GM23338 (cell line): ENCODE results near the gene PLAGL1. TPM values are rescaled to one million over a fixed set of nuclear protein-coding genes. Genes with fewer than 3 reads are reported as not detected.

Experiments used
- ATAC-seq: fragments of 200-7000 bp; cut with Tn5 transposase; 3 replicates; pipeline ENCODE4 v1.9.1; 2020
- DNase-seq: peaks from one replicate; pipeline ENCODE4 v3.0.0-alpha.2; 2015; ENCODE audit warnings: low spot score
- H2AFZ ChIP-seq: fragments of 200-600 bp; sonication (generic); 2 replicates; pipeline ENCODE4 v1.8.0; 2016; ENCODE audit warnings: antibody characterized with exemption, mild to moderate bottlenecking, moderate library complexity
- H3F3A ChIP-seq: fragments of 200-600 bp; sonication (generic); replicated peaks from 2 replicates; pipeline ENCODE4 v1.8.0; 2017; ENCODE audit warnings: antibody characterized with exemption, mixed run types, low read depth
- H3K27ac ChIP-seq: fragments of 200-600 bp; sonication (generic); 2 replicates; pipeline ENCODE4 v1.6.1; 2016; ENCODE audit warnings: low read depth
- H3K27me3 ChIP-seq: fragments of 200-600 bp; sonication (generic); 2 replicates; pipeline ENCODE4 v1.8.0; 2016; ENCODE audit warnings: mild to moderate bottlenecking, mixed run types, moderate library complexity; ENCODE audit not compliant: insufficient read depth
- H3K36me3 ChIP-seq: fragments of 200-600 bp; sonication (generic); 2 replicates; pipeline ENCODE4 v1.8.0; 2016; ENCODE audit warnings: mild to moderate bottlenecking; ENCODE audit not compliant: insufficient read depth
- H3K4me1 ChIP-seq: fragments of 200-600 bp; sonication (generic); 2 replicates; pipeline ENCODE4 v1.8.0; 2016; ENCODE audit warnings: mild to moderate bottlenecking, moderate library complexity; ENCODE audit not compliant: insufficient read depth
- H3K4me2 ChIP-seq: fragments of 200-600 bp; sonication (generic); 2 replicates; pipeline ENCODE4 v1.7.1; 2017; ENCODE audit warnings: mixed run types
- H3K4me3 ChIP-seq: fragments of 200-600 bp; sonication (generic); 2 replicates; pipeline ENCODE4 v1.6.1; 2016; ENCODE audit warnings: mixed run types
- H3K79me2 ChIP-seq: fragments of 200-600 bp; sonication (generic); replicated peaks from 2 replicates; pipeline ENCODE4 v1.8.0; 2017; ENCODE audit warnings: mild to moderate bottlenecking; ENCODE audit not compliant: insufficient read depth
- H3K9me2 ChIP-seq: fragments of 200-600 bp; sonication (generic); 2 replicates; pipeline ENCODE4 v1.8.0; 2017; ENCODE audit not compliant: insufficient read depth
- H4K20me1 ChIP-seq: fragments of 200-600 bp; sonication (generic); replicated peaks from 2 replicates; pipeline ENCODE4 v1.8.0; 2017; ENCODE audit warnings: mild to moderate bottlenecking; ENCODE audit not compliant: insufficient read depth
- H3K27ac Mint-ChIP-seq: 2 replicates; pipeline ENCODE4 v1.8.0; 2020; ENCODE audit warnings: inconsistent platforms, mild to moderate bottlenecking, moderate library complexity, mixed read lengths
- H3K27me3 Mint-ChIP-seq: 3 replicates; pipeline ENCODE4 v1.8.0; 2022; ENCODE audit warnings: low read depth, mild to moderate bottlenecking, moderate library complexity, mixed read lengths, inconsistent platforms; ENCODE audit not compliant: insufficient read depth, poor library complexity
- H3K36me3 Mint-ChIP-seq: 3 replicates; pipeline ENCODE4 v1.8.0; 2021; ENCODE audit warnings: low read depth, mild to moderate bottlenecking, inconsistent platforms, moderate library complexity, mixed read lengths
- H3K4me1 Mint-ChIP-seq: 3 replicates; pipeline ENCODE4 v1.8.0; 2020; ENCODE audit warnings: mild to moderate bottlenecking, inconsistent platforms, mixed read lengths
- H3K4me3 Mint-ChIP-seq: 3 replicates; pipeline ENCODE4 v1.8.0; 2021; ENCODE audit warnings: moderate library complexity, mild to moderate bottlenecking, inconsistent platforms, mixed read lengths
- H3K9me3 Mint-ChIP-seq: 3 replicates; pipeline ENCODE4 v1.8.0; 2020; ENCODE audit warnings: moderate library complexity, mild to moderate bottlenecking, inconsistent platforms, mixed read lengths
- CREB1 ChIP-seq: fragments of 250-450 bp; sonication (Bioruptor Pico); IDR thresholded peaks from 2 replicates; pipeline ENCODE4 v1.5.0; 2020; ENCODE audit warnings: low read depth, mild to moderate bottlenecking, moderate library complexity
- EZH2 ChIP-seq: fragments of 200-600 bp; sonication (generic); IDR thresholded peaks from one replicate; pipeline ENCODE4 v1.8.0; 2017; ENCODE audit warnings: antibody characterized with exemption, mild to moderate bottlenecking, low read depth; ENCODE audit not compliant: unreplicated experiment
- EZH2phosphoT487 ChIP-seq: fragments of 200-600 bp; sonication (generic); IDR thresholded peaks from one replicate; pipeline ENCODE4 v1.8.1; 2018; ENCODE audit warnings: antibody characterized with exemption; ENCODE audit not compliant: unreplicated experiment
- JUNB ChIP-seq: IDR thresholded peaks from one replicate; pipeline ENCODE4 v1.6.1; 2016; ENCODE audit warnings: antibody characterized with exemption; ENCODE audit not compliant: unreplicated experiment
- NANOG ChIP-seq: IDR thresholded peaks from 2 replicates; pipeline ENCODE4 v1.6.1; 2016; ENCODE audit warnings: antibody characterized with exemption, borderline replicate concordance
- POLR2AphosphoS5 ChIP-seq: IDR thresholded peaks from 2 replicates; pipeline ENCODE4 v1.6.1; 2016; ENCODE audit warnings: antibody characterized with exemption, low read depth
- STAT1 ChIP-seq: IDR thresholded peaks from one replicate; pipeline ENCODE4 v1.6.1; 2016; ENCODE audit warnings: antibody characterized with exemption; ENCODE audit not compliant: unreplicated experiment
- ZNF114 ChIP-seq: fragments of 250-450 bp; sonication (Bioruptor Pico); IDR thresholded peaks from 2 replicates; pipeline ENCODE4 v1.5.0; 2020; ENCODE audit warnings: mild to moderate bottlenecking, moderate library complexity
- ZNF331 ChIP-seq: fragments of 250-450 bp; sonication (Bioruptor Pico); IDR thresholded peaks from 2 replicates; pipeline ENCODE4 v1.5.0; 2020; ENCODE audit warnings: low read depth, mild to moderate bottlenecking, moderate library complexity
- polyA plus RNA-seq: library from polyadenylated mRNA; unstranded; fragments of >200 nt; fragmentation: Nextera tagmentation; extraction: Ambion mirVana; gene quantifications from 2 replicates; pipeline ENCODE4 v1.2.1, GENCODE V29; 2016
- total RNA-seq: library from RNA; depleted of rRNA; stranded (reverse); fragments of >200 nt; shearing (Covaris generic); gene quantifications from 2 replicates; pipeline ENCODE4 v1.2.3, GENCODE V29; 2014
- TF ChIP-seq, protein P1 (sequence below): fragments of 250-450 bp; sonication (Bioruptor Pico); IDR thresholded peaks from 2 replicates; pipeline ENCODE4 v1.5.0; 2020; ENCODE audit warnings: mild to moderate bottlenecking, moderate library complexity
- TF ChIP-seq, protein P2 (sequence below), 2 experiments: fragments of 200-600 bp in 1 of 2; sonication (generic) in 1 of 2; conservative IDR thresholded peaks; 2 replicates each; pipeline versions ENCODE4 v1.5.1 to v1.6.1; 2016 to 2017; ENCODE audit warnings: antibody characterized with exemption in 2 of 2, low read depth in 2 of 2, mild to moderate bottlenecking in 2 of 2, moderate library complexity in 1 of 2
- TF ChIP-seq, protein P3 (sequence below): IDR thresholded peaks from one replicate; pipeline ENCODE4 v1.6.1; 2018; ENCODE audit warnings: antibody characterized with exemption; ENCODE audit not compliant: unreplicated experiment
- TF ChIP-seq, protein P4 (sequence below): IDR thresholded peaks from 2 replicates; pipeline ENCODE4 v1.6.1; 2016; ENCODE audit warnings: antibody characterized with exemption

Gene PLAGL1
- total and polyA plus RNA-seq, 2 experiments from 2014 or later, result 0.90 to 1.7 TPM

DNA sequence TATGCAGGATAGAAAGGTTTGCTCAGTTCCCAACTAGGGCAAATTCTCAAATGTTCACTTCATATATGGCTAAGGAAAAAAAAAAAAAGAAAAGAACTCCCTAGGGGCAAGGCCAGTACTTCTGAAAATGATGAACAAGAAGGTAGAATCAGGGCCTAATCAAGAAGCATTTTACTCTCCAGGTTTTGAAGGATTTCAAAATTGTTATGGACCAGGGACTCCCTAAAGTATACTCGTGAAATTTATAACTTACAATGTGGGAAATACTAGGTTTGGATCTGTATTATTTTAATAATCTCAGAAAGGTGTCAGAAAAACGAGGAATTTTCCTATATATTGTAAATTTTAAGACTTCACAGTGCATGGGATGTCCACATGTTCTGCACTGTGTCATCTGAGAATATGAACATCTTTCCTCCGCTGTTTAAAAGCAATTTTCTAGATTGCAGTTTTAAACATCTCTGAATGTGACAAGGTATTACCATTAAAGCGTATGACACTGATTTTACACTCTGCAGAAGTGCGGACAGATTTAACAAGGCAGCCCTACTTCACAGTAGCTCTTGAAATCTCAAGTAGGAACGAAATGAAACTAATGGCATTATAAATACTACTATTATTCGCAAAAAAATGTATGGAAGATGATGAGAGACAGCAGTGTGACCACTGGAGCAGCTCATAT lies 14.0 kb downstream of the PLAGL1 start:
- TF ChIP-seq NANOG (no peak), STAT1 (no peak), EZH2phosphoT487 (no peak), ZNF331 (CRISPR knock-in tag) (no peak), JUNB (no peak), ZNF114 (CRISPR knock-in tag) (no peak), CREB1 (CRISPR knock-in tag) (no peak), EZH2 (no peak), POLR2AphosphoS5 (no peak)
- TF ChIP-seq, protein P1, sequence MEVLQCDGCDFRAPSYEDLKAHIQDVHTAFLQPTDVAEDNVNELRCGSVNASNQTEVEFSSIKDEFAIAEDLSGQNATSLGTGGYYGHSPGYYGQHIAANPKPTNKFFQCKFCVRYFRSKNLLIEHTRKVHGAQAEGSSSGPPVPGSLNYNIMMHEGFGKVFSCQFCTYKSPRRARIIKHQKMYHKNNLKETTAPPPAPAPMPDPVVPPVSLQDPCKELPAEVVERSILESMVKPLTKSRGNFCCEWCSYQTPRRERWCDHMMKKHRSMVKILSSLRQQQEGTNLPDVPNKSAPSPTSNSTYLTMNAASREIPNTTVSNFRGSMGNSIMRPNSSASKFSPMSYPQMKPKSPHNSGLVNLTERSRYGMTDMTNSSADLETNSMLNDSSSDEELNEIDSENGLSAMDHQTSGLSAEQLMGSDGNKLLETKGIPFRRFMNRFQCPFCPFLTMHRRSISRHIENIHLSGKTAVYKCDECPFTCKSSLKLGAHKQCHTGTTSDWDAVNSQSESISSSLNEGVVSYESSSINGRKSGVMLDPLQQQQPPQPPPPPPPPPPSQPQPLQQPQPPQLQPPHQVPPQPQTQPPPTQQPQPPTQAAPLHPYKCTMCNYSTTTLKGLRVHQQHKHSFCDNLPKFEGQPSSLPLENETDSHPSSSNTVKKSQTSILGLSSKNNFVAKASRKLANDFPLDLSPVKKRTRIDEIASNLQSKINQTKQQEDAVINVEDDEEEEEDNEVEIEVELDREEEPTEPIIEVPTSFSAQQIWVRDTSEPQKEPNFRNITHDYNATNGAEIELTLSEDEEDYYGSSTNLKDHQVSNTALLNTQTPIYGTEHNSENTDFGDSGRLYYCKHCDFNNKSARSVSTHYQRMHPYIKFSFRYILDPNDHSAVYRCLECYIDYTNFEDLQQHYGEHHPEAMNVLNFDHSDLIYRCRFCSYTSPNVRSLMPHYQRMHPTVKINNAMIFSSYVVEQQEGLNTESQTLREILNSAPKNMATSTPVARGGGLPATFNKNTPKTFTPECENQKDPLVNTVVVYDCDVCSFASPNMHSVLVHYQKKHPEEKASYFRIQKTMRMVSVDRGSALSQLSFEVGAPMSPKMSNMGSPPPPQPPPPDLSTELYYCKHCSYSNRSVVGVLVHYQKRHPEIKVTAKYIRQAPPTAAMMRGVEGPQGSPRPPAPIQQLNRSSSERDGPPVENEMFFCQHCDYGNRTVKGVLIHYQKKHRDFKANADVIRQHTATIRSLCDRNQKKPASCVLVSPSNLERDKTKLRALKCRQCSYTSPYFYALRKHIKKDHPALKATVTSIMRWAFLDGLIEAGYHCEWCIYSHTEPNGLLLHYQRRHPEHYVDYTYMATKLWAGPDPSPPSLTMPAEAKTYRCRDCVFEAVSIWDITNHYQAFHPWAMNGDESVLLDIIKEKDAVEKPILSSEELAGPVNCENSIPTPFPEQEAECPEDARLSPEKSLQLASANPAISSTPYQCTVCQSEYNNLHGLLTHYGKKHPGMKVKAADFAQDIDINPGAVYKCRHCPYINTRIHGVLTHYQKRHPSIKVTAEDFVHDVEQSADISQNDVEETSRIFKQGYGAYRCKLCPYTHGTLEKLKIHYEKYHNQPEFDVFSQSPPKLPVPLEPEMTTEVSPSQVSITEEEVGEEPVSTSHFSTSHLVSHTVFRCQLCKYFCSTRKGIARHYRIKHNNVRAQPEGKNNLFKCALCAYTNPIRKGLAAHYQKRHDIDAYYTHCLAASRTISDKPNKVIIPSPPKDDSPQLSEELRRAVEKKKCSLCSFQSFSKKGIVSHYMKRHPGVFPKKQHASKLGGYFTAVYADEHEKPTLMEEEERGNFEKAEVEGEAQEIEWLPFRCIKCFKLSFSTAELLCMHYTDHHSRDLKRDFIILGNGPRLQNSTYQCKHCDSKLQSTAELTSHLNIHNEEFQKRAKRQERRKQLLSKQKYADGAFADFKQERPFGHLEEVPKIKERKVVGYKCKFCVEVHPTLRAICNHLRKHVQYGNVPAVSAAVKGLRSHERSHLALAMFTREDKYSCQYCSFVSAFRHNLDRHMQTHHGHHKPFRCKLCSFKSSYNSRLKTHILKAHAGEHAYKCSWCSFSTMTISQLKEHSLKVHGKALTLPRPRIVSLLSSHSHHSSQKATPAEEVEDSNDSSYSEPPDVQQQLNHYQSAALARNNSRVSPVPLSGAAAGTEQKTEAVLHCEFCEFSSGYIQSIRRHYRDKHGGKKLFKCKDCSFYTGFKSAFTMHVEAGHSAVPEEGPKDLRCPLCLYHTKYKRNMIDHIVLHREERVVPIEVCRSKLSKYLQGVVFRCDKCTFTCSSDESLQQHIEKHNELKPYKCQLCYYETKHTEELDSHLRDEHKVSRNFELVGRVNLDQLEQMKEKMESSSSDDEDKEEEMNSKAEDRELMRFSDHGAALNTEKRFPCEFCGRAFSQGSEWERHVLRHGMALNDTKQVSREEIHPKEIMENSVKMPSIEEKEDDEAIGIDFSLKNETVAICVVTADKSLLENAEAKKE (CRISPR knock-in tag), result no peak
- TF ChIP-seq, protein P2, sequence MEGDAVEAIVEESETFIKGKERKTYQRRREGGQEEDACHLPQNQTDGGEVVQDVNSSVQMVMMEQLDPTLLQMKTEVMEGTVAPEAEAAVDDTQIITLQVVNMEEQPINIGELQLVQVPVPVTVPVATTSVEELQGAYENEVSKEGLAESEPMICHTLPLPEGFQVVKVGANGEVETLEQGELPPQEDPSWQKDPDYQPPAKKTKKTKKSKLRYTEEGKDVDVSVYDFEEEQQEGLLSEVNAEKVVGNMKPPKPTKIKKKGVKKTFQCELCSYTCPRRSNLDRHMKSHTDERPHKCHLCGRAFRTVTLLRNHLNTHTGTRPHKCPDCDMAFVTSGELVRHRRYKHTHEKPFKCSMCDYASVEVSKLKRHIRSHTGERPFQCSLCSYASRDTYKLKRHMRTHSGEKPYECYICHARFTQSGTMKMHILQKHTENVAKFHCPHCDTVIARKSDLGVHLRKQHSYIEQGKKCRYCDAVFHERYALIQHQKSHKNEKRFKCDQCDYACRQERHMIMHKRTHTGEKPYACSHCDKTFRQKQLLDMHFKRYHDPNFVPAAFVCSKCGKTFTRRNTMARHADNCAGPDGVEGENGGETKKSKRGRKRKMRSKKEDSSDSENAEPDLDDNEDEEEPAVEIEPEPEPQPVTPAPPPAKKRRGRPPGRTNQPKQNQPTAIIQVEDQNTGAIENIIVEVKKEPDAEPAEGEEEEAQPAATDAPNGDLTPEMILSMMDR (conservative IDR thresholded peaks at IDR 0.05; ENCODE audit: low read depth in 2 of 2), result no peak
- TF ChIP-seq, protein P3, sequence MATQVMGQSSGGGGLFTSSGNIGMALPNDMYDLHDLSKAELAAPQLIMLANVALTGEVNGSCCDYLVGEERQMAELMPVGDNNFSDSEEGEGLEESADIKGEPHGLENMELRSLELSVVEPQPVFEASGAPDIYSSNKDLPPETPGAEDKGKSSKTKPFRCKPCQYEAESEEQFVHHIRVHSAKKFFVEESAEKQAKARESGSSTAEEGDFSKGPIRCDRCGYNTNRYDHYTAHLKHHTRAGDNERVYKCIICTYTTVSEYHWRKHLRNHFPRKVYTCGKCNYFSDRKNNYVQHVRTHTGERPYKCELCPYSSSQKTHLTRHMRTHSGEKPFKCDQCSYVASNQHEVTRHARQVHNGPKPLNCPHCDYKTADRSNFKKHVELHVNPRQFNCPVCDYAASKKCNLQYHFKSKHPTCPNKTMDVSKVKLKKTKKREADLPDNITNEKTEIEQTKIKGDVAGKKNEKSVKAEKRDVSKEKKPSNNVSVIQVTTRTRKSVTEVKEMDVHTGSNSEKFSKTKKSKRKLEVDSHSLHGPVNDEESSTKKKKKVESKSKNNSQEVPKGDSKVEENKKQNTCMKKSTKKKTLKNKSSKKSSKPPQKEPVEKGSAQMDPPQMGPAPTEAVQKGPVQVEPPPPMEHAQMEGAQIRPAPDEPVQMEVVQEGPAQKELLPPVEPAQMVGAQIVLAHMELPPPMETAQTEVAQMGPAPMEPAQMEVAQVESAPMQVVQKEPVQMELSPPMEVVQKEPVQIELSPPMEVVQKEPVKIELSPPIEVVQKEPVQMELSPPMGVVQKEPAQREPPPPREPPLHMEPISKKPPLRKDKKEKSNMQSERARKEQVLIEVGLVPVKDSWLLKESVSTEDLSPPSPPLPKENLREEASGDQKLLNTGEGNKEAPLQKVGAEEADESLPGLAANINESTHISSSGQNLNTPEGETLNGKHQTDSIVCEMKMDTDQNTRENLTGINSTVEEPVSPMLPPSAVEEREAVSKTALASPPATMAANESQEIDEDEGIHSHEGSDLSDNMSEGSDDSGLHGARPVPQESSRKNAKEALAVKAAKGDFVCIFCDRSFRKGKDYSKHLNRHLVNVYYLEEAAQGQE, result no peak
- TF ChIP-seq, protein P4, sequence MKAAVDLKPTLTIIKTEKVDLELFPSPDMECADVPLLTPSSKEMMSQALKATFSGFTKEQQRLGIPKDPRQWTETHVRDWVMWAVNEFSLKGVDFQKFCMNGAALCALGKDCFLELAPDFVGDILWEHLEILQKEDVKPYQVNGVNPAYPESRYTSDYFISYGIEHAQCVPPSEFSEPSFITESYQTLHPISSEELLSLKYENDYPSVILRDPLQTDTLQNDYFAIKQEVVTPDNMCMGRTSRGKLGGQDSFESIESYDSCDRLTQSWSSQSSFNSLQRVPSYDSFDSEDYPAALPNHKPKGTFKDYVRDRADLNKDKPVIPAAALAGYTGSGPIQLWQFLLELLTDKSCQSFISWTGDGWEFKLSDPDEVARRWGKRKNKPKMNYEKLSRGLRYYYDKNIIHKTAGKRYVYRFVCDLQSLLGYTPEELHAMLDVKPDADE, result no peak
- no peak for DNase-seq
- Histone ChIP-seq H3K27ac (no peak overlapping the region), H2AFZ (no peak overlapping the region), H3K4me2 (no peak overlapping the region), H3K36me3 (no peaks in the 10 kb centered on the region), H3K27me3 (peaks cover 42% of the 10 kb centered on the region), H3K4me3 (no peak overlapping the region), H3K79me2 (no peaks in the 10 kb centered on the region), H3K9me2 (no peaks in the 10 kb centered on the region), H3F3A (no peaks in the 10 kb centered on the region), H4K20me1 (no peaks in the 10 kb centered on the region; the same call in 1 of the 2 replicates), H3K4me1 (0 out of 2 replicates have a peak, but pooled peaks cover 3% of the 10 kb centered on the region)
- Mint-ChIP-seq H3K27me3 (no peaks in the 10 kb centered on the region), H3K9me3 (peaks cover 8% of the 10 kb centered on the region; the same call in 2 of the 3 replicates), H3K36me3 (peaks cover 4% of the 10 kb centered on the region; the same call in 1 of the 3 replicates), H3K27ac (no peak overlapping the region), H3K4me3 (no peak overlapping the region), H3K4me1 (peaks cover 6% of the 10 kb centered on the region; the same call in 2 of the 3 replicates)
- no peak for ATAC-seq
